ENCODE data around the gene KLHL24. TPM values are rescaled to one million over a fixed set of nuclear protein-coding genes. Genes with fewer than 3 reads are reported as not detected.

Gene KLHL24
- total and polyA plus RNA-seq, 2 donors (not counting 1 experiment from before 2014, with no cell fraction given) = 20.4 to 70.7 TPM

- DNase-seq (ENCODE audit: low read depth in 2 of 2) = peak in 1 of 2 donors; percentile 93
- Histone ChIP-seq H3K36me3 (ENCODE audit: control insufficient read depth, insufficient read depth, low read length) (no peaks in the 10 kb centered on the region), H3K9me3 (ENCODE audit: control insufficient read depth, insufficient read depth, low read depth, low read length) (no peaks in the 10 kb centered on the region), H4K20me1 (ENCODE audit: control insufficient read depth, extremely low read depth, insufficient read depth, low read length) (no peaks in the 10 kb centered on the region), H3K4me3 (replicated peaks in 1 of 4; ENCODE audit: control extremely low read depth in 1 of 4, insufficient read depth in 1 of 4, low read depth in 3 of 4, low read length in 4 of 4) (no peak overlapping the region), H3K4me2 (ENCODE audit: extremely low read depth, insufficient read depth, low read length) (no peak overlapping the region), H3K4me1 (ENCODE audit: control insufficient read depth, extremely low read depth, insufficient read depth, low read length) (no peaks in the 10 kb centered on the region), H3K79me2 (ENCODE audit: control insufficient read depth, insufficient read depth, low read length) (no peaks in the 10 kb centered on the region), H3K27ac (ENCODE audit: insufficient read depth, low read length) (no peak overlapping the region), H2AFZ (ENCODE audit: low read length) (no peak overlapping the region), H3K9ac (ENCODE audit: insufficient read depth, low read length) (no peak overlapping the region), H3K27me3 (ENCODE audit: control insufficient read depth, insufficient read depth, low read length) (no peaks in the 10 kb centered on the region)
- TF ChIP-seq EZH2 (IDR thresholded peaks at IDR 0.05; ENCODE audit: low read length, missing control alignments) (no peak), CTCF (conservative IDR thresholded peaks at IDR 0.05 in 1 of 2, IDR thresholded peaks at IDR 0.05 in 1 of 2; ENCODE audit: low read depth in 1 of 2, low read length in 2 of 2) (no peak)
Observed at GRCh38 chr3:183650554-183650953, 15.1 kb downstream of the KLHL24 start.

DNA sequence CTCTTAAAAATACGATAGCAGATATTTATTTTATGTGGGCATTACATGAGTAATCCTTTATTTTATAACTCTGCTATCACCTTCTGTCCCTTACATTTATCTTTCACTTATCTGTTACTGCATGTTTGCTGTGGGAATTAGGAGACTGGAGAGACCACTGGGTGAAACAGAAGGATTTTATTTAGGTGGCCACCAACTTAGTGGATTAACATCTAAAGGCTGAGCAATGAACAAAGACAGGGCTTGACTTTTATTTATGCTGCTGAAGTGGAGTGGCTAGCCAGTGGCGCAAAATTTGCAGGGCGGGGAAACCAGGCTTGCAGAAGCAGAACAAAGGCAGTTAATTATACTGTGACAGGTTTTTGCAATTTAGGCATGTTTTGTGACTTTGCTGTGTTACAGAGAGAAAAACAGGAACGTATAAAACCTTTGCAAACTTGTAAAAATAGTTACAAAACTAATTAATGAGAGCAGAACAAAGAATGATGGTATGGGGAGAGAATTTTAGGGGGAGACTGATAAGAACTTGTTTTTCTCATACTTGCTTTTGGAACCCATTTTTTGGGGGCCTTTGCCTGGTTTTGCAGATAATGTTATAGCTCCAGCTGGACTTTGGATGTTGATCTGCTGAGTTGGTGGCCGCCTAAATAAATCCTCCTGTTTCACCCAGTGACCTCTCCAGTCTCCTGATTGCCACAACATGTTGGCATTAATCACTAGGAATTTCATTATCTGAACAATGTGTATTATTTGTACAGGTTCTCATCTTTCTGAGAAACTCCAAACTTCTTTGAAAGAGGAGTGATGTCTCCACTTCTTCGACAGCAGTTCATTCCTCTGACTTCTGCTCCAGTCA lies 18.0 kb downstream of the KLHL24 start:
- H3K27me3 ChIP-seq (ENCODE audit: control insufficient read depth, insufficient read depth, low read length) = no peaks in the 10 kb centered on the region
- no peaks in the 10 kb centered on the region for H3K36me3 ChIP-seq (ENCODE audit: control insufficient read depth, insufficient read depth, low read length)
- no peaks in the 10 kb centered on the region for H3K4me1 ChIP-seq (ENCODE audit: control insufficient read depth, extremely low read depth, insufficient read depth, low read length)
- H4K20me1 ChIP-seq (ENCODE audit: control insufficient read depth, extremely low read depth, insufficient read depth, low read length) = no peaks in the 10 kb centered on the region
- peak in 1 of 2 donors; percentile 41 for DNase-seq (ENCODE audit: low read depth in 2 of 2)
- H3K4me2 ChIP-seq (ENCODE audit: extremely low read depth, insufficient read depth, low read length) = no peak overlapping the region
- H3K27ac ChIP-seq (ENCODE audit: insufficient read depth, low read length) = no peak overlapping the region
- H3K4me3 ChIP-seq (replicated peaks in 1 of 4; ENCODE audit: control extremely low read depth in 1 of 4, insufficient read depth in 1 of 4, low read depth in 3 of 4, low read length in 4 of 4) = no peak overlapping the region
- H3K9me3 ChIP-seq (ENCODE audit: control insufficient read depth, insufficient read depth, low read depth, low read length) = no peaks in the 10 kb centered on the region
- H3K9ac ChIP-seq (ENCODE audit: insufficient read depth, low read length) = no peak overlapping the region
- TF ChIP-seq CTCF (conservative IDR thresholded peaks at IDR 0.05 in 1 of 2, IDR thresholded peaks at IDR 0.05 in 1 of 2; ENCODE audit: low read depth in 1 of 2, low read length in 2 of 2) (no peak), EZH2 (IDR thresholded peaks at IDR 0.05; ENCODE audit: low read length, missing control alignments) (no peak)
- no peak overlapping the region for H2AFZ ChIP-seq (ENCODE audit: low read length)
- no peaks in the 10 kb centered on the region for H3K79me2 ChIP-seq (ENCODE audit: control insufficient read depth, insufficient read depth, low read length)

- no peaks in the 10 kb centered on the region for H3K79me2 ChIP-seq (ENCODE audit: control insufficient read depth, insufficient read depth, low read length)
- H3K9me3 ChIP-seq (ENCODE audit: control insufficient read depth, insufficient read depth, low read depth, low read length) = no peaks in the 10 kb centered on the region
- H3K36me3 ChIP-seq (ENCODE audit: control insufficient read depth, insufficient read depth, low read length) = no peaks in the 10 kb centered on the region
- H3K27me3 ChIP-seq (ENCODE audit: control insufficient read depth, insufficient read depth, low read length) = no peaks in the 10 kb centered on the region
- H2AFZ ChIP-seq (ENCODE audit: low read length) = no peak overlapping the region
- TF ChIP-seq EZH2 (IDR thresholded peaks at IDR 0.05; ENCODE audit: low read length, missing control alignments) = no peak
- TF ChIP-seq CTCF (conservative IDR thresholded peaks at IDR 0.05 in 1 of 2, IDR thresholded peaks at IDR 0.05 in 1 of 2; ENCODE audit: low read depth in 1 of 2, low read length in 2 of 2) = no peak
- no peak overlapping the region for H3K27ac ChIP-seq (ENCODE audit: insufficient read depth, low read length)
- no peak overlapping the region for H3K9ac ChIP-seq (ENCODE audit: insufficient read depth, low read length)
- H4K20me1 ChIP-seq (ENCODE audit: control insufficient read depth, extremely low read depth, insufficient read depth, low read length) = no peaks in the 10 kb centered on the region
- H3K4me3 ChIP-seq (replicated peaks in 1 of 4; ENCODE audit: control extremely low read depth in 1 of 4, insufficient read depth in 1 of 4, low read depth in 3 of 4, low read length in 4 of 4) = no peak overlapping the region
- no peak overlapping the region for H3K4me2 ChIP-seq (ENCODE audit: extremely low read depth, insufficient read depth, low read length)
- no peak for DNase-seq (ENCODE audit: low read depth in 2 of 2)
- no peaks in the 10 kb centered on the region for H3K4me1 ChIP-seq (ENCODE audit: control insufficient read depth, extremely low read depth, insufficient read depth, low read length)
Observed at GRCh38 chr3:183654727-183655126, 19.3 kb downstream of the KLHL24 start.

Measured in fibroblast of lung (primary cell).